Germinal center (tissue), 1 donor: ENCODE data around the gene NTMT1.
"Not testable (repeated sequence)": the region's sequence is repeated elsewhere in the genome, so short reads cannot be mapped to it uniquely, and the experiment has no call there.

ENCODE experiments used
- DNase-seq: peaks from one replicate; pipeline ENCODE4 v3.0.0; 2012; ENCODE audit warnings: mixed read lengths, low spot score

Gene NTMT1, protein sequence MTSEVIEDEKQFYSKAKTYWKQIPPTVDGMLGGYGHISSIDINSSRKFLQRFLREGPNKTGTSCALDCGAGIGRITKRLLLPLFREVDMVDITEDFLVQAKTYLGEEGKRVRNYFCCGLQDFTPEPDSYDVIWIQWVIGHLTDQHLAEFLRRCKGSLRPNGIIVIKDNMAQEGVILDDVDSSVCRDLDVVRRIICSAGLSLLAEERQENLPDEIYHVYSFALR

DNA sequence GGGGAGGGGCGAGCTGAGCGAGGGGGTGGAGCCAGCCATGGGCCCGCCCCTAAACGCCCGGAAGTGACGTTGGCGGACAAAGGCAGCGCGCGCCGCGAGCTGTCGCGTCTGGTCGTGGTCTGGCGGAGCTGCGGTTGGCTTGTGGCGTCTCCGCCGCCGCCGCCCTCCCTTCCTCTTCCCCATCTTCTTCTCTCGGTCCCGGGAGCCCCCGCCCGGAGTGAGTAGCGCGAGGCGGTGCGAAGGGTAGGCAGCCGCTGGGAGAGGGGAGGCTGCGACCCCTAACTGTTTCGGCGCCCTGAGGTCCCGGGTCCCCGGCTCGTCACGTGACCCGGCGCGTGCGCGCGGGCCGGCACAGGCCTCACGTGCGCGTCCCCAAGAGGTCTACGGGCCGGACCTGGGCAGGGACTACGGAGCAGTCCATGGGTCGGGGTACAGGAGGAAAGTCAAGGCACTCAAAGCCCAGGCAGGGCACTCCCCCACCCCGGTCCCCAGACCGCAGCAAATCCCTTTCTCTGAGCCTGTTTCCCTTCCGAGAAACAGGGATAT, at the start of gene NTMT1:
NTMT1 (plus strand) TSS at position 85 of the 546 bp plus-strand sequence. CDS start 6,541 bp downstream, outside the sequence.
- peak; percentile 92 for DNase-seq

DNA sequence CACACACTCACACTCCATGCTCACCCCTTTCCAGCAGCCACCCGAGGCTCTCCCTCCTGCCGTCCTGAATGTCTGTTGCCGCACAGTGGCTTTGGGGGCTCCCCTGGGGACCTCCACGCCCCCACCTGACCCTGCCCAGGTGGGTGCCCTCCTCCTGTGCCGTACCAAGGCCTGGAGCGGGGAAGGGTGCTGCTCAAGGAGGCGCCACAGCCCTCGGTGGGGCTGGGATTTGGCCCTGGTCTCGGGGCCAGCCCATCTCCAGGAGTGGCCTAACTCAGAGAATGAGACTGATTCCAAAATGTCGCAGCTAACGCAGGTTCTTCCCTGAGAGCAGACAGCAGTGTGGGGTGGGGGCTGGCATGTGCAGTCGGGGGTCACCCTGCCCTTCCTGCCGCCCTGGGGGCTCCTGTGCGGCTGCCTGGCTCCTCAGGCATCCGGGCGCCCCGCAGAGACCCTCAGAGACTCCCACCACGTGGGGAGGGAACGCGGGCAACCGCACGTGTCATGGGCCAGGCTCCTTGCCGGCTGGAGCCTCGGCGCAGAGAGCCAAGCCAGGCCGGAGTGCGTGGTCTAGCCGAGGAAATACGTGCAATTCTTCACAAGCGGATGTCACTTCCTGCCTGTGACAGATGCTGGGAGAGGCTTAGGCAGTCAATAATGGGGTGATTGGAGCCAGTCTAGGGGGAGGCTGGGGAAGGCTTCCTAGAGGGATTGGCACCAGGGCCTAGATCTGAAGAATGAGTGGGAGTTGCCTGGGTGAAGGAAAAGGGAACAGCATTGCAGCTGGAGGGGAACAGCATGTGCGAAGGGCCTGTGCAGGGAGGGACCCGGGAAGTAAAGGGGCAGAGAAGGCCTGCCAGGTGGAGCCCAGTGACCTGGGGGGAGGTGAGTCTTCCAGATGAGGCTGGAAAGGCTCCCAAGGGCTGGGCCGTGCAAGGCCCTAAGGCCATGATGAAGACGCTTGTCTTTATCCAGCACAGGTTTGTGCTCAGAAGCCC, 49.1 kb upstream of the NTMT1 start:
- no peak for DNase-seq

DNA sequence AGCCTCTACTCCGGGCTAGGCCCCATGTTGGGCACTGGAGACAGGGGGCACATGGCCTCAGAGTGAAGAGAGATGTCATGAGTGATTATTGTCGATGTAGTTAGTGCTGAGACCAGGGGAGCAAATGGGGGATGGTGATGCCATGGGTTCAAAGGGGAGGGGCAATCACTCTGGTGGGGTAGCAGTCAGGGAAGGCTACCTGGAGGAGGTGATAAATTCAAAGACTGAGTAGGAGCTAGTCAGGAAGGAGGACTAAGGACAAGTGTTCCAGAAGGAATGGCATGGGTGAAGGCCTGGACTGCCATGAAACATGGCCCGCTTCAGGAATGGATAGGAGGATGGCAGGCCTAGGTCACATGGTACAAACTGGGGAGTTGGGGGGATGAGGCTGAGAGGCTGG, 46.7 kb upstream of the NTMT1 start:
- DNase-seq: no peak

DNA sequence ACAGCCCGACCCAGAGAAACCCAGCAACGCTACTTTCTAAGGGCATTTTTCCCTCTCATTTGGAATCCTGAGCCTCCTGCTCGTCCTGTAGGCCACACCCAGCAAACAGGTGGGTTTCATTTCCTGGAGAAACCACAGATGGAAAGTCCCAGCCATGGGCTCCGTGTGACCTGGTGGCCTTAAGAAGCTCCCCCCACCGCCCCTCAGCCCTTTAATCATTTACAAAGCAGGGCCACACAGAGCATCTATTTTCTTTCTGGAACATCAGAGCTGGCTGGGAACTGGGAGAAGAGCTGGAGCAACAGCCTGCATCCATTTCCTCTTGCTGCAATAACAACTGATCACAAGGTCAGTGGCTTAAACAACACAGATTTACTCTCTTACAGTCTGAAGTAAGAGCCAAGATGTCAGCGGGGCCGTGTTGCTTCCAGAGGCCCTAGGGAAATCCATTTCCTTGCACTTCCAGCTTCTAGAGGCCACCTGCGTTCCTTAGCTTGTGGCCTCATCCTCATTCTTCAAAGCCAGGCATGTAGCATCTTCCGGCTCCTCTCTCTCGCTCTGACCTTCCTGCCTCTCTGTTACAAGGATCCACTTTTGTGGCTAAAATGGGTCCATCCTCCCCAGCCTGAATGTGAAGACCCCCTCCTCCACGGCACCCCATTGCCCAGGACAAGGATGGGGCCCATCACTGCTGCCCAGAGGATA, 45.6 kb upstream of the NTMT1 start:
- DNase-seq: no peak

DNA sequence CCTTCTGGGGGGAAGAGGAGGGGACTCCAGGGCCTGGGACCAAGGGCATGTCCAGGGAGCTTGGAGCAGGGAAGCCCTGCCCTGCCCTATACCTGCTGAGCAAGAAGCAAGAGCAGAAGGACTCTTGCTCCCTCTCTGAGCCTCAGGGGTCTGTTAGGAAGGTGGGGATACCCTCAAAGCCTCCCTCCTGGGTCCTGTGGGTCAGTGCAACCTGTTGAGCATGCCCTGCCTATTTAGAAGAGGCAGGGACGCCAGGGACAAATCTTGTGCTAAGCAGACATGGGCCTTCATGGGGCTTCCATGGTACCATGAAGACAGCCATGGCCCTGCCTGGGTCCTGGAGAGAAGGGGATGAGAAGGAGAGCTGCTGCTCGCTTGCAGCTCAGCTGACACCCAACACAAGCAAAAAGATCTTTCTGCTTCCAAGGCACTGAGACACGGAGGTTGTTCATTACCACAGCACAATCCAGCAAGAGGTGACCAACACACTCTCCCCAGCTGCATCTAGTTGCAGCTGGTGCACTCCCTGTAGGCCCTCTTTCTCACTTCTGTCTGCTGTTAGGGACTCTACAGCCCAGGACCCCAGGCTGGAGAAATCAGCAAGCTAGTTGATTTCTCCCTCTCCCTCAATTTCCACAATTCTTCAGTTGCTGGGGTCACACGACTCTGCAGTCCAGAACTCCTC, 44.3 kb upstream of the NTMT1 start:
- DNase-seq: no peak

DNA sequence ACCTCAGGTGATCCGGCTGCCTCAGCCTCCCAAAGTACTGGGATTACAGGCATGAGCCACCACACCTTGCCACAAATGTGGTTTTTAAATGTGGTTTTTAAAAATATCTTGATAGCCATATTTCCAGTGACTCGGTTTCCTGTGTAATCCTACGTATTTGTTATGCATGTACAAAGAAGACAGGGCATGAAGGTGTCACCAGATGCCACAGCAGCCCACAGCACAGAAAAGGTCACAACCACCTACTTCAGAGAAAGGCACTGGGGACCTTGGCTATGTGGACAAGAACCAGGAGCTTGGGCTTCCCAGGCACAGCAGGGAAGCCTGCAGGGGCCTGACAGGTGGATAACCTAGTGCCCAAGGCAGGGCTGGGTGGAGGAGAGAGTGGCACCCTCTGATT, 43.1 kb upstream of the NTMT1 start:
- no peak for DNase-seq

DNA sequence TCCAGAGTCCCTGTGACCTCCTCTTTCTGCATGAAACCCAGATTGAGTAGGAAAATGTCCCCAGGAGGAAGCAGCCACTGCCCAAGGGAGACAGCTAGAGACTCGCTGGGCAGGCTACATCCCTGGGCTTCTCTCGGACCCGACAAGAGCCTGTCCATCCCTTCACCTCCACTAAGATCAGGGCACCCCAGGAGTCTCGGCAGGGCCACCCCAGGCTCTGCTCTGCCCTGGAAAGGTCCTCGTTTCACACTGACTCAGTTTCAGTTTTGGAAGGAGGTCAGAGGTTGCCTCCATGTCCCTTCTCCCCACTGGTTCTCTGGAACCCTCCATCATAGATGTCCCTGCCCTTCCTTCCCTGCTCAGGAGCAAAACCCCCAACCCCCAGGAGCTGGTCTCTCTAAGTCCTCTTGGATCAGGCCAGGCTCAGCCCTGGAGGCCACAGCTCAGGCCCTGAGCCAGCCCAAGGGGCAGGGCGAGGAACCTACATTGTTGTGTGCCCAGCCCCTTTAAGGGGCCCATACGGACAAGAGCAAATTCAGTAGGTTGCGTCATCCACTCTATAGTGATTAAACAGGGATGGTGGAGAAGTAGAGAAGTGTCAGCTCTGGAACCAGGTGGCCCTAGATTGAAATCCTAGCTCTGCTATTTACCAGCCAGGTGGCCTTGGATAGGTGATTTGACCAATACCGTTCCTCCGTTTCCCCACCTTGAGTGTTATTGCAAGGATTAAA, 42.5 kb upstream of the NTMT1 start:
- no peak for DNase-seq

DNA sequence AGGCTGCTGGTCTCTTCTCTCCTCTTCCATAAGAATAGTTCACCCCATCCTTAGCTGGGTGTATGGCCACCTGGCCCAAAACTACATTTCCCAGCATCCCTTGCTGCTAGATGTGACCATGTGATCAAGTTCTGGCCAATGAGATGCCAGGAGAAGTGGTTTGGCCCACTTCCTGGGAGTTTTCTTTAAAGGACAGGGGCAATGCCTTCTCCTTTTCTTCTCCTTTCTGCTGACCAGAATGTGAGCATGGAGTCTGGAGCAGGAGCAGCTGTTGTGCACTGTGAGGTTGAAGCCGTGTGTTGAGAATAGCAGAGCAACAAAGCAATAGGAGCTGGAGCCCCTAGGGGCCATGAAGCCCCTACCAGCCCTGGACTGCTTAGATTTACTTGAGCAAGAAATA, 41.8 kb upstream of the NTMT1 start:
- DNase-seq: peak; percentile 86

DNA sequence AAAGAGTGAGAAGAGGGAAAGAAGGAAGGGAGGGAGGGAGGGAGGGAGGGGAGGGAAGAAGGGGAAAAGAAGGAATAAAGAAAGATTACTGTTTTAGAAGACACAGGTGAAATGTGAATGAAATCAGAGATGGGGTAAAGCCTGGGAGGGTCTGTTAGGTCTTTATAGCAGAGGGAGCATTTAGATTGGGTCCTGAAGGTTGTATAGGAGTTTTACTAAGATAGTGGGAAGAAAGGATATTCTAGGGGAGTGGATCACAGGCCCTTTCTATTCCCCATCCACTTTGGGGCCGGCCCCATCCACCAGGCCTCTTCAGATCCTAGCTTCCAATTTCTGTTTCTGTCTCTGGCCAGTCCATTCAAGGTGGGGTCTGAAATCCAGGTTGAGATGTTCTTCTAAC, 40.6 kb upstream of the NTMT1 start:
- DNase-seq: no peak

DNA sequence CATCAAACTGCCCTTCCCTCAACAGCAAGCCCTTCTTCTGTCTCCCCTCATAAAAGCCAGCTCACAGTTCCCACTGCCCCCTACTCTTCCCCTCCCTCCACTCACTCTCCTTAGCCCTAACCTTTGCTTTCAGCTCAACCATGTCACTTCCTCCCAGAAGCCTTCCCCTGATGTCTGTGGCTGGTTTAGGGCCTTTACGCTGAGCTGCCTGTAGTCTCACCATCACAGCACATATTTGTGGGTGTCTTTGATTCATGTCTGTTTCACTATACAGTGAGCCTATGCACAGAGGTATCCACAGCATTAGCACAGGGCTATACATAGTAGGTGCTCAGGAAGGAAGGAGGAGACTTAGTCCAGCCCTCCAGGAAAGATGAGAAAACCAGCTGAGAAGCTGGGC, 39.7 kb upstream of the NTMT1 start:
- DNase-seq: no peak

DNA sequence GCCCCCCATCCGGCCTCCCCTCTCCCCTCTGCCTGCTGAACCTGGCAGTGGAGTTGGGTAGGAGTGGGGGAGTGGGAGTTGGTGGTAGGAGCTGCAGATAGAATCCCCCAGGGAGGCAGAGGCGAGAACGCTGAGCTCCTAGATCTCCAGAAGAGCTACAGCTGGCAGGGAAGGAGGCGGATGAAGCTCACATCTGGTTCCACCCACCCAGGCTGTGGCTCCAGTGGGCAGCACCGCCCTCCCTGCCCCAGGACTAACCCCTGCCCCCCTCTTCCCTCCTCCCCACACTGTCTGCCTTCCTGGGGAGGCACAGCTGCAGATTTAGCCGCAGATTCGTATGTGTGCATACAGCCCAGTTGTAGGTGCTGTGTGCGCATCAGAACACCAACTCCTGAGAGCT, 39.3 kb upstream of the NTMT1 start:
- no peak for DNase-seq

DNA sequence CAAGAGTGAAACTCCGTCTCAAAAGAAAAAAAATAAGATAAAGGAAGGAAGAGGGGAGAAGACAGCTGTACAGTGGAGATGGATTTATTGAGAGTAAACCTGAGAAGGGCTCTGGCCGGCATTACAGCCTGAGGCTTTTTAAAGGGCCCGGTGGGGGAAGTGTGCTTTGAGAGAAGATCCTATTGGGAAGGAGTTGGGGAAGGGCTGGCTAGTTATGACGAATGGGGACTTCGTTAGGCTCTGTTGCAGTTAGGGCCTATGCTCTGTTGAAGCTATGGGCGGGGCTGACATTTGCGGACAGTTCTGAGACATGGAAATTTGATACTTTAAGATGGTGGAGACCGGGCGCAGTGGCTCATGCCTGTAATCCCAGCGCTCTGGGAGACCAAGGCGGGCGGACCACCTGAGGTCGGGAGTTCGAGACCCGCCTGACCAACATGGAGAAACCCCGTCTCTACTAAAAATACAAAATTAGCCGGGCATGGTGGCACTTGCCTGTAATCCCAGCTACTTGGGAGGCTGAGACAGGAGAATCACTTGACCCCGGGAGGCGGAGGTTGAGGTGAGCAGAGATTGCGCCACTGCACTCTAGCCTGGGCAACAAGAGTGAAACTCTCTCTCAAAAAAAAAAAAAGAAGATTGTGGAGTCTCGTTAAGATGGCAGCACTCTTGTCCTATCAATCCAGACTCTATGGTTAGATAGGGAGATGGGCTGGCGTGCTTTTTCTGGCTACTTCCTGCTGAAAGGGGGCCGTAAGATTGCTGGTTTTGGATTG, 38.3 kb upstream of the NTMT1 start:
- DNase-seq: no peak

DNA sequence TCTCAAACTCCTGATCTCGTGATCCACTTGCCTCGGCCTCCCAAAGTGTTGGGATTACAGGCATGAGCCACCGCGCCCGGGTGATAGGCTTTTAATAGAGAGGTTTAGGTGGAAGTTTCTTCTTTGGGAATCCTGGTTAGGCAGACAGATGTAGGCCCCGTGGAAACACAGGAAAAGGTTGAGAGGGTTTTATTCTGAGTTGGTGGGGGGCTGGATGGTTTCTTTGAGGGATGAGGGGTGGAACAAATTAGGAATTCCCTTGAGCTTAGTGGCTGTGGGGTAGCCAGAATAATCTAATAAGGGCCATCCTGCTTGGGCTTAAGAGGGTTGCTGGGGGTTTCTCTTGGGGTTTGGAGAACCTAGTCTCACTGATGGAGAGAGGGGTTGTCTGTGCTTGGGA, 35.5 kb upstream of the NTMT1 start:
- no peak for DNase-seq

DNA sequence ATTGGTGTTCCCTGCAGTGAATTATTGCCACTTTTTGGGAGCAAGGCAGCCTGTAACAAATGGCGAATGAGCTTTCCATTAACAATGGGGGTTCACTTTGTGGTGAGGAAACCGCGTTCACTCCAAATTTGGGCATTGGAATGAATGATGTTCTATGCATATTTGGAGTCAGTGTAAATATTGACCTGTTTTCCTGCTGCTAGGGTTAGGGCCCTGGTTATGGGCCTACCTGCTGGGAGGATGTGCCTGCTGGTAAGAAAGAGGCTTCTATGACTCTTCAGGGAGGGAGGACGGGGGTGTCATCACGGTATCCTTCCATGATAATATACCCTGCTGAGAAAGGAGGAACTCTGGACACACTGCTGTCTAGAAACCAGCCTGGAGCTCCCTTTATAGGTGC, 34.0 kb upstream of the NTMT1 start:
- no peak for DNase-seq

DNA sequence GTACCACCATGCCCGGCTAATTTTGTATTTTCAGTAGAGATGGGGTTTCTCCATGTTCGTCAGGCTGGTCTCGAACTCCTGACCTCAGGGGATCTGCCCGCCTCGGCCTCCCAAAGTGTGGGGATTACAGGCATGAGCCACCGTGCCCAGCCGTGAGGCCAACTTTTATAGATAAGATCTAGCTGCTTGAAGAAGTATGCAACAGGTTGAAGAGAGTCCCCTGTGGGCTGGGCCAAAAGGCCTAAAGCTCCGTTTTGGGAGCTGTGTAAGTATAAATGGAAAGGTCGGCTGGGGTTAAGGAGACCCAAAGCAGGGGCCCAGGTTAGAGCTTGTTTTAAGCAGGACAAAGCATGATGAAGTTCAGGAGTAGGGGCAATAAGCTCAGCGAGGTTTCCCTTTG, 33.2 kb upstream of the NTMT1 start:
- not testable (repeated sequence) for DNase-seq

DNA sequence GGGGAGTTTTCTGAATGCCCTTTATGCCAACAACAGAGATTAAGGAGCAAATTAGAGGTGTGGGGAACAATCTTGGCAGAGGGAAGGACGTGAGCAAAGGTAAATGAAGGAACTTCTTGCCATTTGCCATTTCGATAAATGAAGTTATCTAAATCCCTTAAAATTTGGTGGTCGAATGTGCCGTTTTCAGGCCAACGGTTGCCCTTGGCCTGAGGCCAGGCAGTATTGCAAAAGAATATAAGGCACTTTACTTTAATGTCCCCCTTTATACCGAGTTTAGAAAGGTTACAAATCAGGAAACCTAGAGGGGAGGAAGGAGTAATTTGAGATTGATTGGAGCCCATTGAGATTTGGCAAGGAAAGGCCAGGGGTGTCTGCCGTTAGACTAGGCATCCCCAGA, 31.3 kb upstream of the NTMT1 start:
- no peak for DNase-seq

DNA sequence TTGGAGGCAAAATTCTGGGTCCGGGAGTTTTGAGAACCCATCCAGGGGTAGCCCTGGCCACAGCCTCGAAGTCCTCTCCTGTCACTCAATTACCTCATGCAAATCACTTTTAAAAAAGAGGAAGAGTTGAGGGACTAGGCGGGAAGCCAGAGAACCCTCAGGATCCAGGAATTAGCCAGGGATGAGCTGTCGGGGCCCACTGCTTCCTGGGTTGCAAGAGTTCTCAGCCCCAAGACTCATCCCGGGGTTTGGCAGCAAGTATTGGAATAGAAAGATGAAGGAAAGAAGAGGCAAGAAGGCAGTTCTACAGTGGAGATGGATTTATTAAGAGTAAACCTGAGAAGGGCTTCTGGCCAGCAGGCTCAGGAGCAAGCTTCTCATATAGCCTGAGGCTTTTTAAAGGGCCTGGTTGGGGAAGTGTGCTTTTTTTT, 30.6 kb upstream of the NTMT1 start:
- no peak for DNase-seq

DNA sequence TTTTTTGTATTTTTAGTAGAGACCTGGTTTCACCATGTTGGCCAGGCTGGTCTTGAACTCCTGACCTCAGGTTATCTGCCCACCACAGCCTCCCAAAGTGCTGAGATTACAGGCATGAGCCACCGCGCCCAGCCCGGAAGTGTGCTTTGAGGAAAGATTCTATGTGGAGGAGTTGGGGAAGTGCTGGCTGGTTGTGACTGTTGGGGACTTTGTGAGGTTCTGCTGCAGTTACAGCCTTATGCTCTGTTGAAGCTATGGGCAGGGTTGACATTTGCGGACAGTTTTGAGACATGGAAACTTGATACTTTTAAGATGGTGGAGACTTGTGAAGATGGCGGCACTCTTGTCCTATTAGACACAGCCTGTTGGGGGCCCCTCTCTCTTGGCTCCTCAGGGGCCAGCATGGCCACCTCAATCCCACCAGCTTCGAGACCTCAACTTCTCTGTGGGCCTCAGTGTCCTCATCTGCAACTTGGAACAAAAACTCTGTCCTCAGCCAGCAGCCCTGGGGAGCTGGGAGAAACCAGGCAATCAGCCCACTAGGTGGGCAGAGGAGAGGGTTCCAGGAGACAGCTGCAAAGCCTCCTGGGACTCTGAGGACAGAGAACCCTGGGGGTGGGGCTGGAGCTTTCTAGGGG, 29.9 kb upstream of the NTMT1 start:
- no peak for DNase-seq

DNA sequence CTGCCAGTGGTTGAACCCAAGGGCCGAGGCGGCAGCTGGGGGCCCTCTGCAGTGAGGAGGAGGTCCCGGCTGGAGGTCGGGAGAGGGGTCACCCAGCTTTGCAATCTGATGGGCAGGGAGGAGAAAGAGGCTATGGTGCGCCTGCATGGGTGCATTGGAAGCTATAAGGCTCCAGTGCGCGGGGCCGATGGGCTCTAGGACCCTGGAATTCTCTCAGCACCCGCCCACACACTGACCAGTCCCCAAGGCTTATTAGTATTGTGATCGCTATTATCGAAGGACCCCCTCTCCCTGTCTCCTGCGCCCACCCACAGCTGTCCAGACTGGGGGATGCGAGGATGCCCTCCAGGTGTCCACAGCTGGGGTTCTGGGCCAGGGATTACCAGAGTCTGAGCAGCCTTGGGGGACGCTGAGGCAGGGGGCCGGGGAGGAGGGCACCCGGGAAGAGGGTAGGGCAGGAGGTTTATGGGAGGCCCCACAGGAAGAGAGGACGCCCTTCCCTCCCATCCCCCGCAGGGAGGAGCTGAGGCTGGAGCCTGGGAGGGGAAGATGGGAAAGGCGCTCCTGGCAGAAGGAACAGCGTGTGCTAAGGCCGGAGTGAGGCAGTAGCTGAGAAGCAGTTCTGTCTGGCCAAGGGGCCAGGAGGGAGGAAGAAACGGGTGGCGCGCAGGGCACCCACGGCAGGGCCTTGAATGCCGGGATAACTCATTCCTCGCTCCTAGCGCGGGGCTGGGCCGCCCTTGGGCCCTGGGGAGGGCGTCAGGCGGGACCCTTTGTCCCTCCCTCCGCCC, 29.2 kb upstream of the NTMT1 start:
- no peak for DNase-seq
